IPS-NIHi7 (cell line): ENCODE results near the gene NHS.
"Not testable (repeated sequence)": the region's sequence is repeated elsewhere in the genome, so short reads cannot be mapped to it uniquely, and the experiment has no call there.

Experiments
- DNase-seq: peaks from one replicate; pipeline ENCODE4 v3.0.0; 2012; ENCODE audit warnings: mixed read lengths; ENCODE audit errors: extremely low spot score

Gene NHS

DNA sequence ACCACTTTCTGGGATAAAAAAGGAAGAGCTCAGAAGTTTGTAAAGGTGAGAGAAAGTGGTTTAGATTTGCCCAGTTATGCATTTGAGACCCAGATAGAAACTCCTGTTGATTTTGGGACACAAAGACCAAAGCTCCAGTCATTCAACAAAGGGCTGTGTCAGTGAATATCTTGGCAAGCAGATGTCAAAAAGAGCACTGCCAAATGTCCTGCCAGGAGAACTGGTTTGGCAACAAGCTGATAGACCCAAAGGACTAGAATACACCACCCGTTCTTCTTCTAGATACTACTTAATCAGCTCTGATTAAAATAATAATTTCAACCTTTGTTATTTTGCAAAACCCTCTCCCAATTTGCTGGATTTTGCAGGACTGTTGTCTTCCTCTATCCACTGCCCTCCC is 121.4 kb downstream of the NHS start:
- no peak for DNase-seq

DNA sequence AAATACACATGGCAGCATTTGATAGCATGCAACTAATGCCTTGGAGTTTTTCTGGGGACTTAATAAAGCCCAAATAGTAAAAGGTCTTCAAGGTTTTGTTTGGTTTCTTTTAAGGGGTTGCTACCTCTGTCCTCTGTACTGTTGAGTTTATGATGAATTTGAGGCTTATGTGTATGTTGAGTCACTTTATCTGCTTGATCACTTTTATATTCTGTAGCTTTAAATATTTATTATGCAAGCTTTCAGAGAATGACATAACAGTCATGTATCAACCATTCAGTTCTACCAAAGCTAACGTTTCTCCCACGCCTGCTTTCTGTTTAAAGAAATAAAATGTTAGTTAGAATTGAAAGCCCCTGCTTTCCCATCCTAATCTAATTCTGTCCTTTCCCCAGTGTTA is 122.2 kb downstream of the NHS start:
- no peak for DNase-seq

DNA sequence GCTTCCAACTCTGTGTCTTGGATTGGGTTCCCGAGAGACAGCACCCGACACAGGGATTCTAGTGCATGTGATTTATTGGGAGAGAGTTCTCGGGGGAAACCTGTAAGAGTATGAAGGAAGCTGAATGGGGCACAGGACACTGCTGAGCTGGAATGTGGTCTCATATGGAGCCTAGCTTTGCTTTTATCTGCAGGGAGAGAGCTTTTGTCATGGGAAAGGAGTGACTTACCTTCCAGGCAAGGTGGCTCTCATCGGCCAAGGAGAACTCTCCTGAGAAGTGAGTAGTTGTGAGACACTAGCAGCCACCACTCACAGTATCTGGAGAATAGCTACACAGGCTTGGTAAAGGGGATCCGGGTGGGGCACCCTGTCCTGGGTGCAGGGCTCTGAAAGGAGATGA is 124.5 kb downstream of the NHS start:
- DNase-seq: peak; percentile 38

GRCh38 chrX:17500145-17500579 is 125.2 kb downstream of the NHS start:
- DNase-seq: no peak

GRCh38 chrX:17501746-17502145 is 126.7 kb downstream of the NHS start:
- no peak for DNase-seq

GRCh38 chrX:17506352-17506751 is 131.4 kb downstream of the NHS start:
- not testable (repeated sequence) for DNase-seq

GRCh38 chrX:17511556-17511955 is 136.6 kb downstream of the NHS start:
- no peak for DNase-seq

DNA sequence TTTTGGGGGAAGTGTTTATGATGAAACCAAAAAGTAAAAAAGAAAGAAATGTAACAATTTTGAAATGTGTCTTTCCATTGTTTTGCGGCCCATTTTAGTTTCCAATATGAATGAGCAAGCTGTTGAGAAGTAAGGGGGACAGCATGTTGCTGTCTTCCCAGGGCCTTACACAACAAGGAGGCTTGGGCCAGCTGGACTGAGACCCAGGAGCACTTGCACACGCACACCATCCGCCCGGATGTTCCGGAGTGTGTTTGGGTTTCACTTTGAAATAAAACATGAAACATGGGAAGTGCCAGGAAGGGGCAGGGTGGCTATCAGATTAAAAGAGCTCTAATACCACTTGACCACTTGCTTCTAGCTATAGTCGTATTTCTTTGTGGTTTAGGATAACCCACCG is 144.4 kb downstream of the NHS start:
- DNase-seq: no peak

DNA sequence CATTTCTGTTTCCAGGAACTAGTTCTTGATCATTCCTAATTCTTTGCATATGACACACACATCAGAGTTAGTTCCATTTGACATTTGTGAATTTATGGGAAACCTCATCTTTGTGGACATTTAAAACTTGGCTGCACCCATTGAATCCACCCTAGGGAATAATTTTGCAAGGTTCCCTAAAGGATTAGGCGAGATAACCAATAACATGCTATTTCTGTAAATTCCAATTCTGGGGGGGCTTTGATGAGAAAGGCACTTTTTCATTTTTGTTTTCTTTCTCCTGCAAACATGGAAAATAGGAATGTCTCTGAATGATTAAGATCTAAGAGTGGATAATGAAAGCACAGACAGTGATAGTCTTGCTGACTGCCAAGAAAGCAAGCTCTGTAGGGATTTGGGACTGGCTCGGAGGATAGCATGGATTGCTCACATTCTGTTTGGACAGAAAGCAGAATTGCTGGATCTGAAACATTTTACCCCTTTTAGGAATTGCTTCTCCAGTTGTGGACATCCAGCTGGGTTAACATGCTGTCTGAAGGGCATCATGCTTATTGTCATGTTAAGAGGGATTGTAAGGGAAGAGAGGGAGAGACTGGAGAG is 145.1 kb downstream of the NHS start:
- DNase-seq: no peak

GRCh38 chrX:17521871-17522693 is 147.1 kb downstream of the NHS start:
- peak; percentile 85 for DNase-seq

DNA sequence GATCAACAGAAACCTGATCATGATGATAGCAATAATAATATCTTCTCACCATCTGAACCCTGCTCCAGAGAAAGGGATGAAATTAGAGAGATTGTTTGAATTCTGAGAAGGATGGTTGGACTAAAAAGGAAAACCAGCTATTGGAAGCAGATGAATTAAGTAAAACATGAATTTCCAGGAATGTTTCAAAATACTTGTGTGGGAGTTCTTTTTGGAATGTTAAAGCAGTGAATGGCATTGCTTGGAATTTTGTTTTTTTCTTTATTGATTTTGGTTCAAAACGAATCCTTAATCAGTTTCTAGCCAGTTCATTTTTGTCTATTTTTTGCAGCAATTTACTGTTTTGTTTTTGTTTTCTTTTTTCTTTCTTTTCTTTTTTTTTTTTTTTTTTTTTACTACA is 150.3 kb downstream of the NHS start:
- no peak for DNase-seq

DNA sequence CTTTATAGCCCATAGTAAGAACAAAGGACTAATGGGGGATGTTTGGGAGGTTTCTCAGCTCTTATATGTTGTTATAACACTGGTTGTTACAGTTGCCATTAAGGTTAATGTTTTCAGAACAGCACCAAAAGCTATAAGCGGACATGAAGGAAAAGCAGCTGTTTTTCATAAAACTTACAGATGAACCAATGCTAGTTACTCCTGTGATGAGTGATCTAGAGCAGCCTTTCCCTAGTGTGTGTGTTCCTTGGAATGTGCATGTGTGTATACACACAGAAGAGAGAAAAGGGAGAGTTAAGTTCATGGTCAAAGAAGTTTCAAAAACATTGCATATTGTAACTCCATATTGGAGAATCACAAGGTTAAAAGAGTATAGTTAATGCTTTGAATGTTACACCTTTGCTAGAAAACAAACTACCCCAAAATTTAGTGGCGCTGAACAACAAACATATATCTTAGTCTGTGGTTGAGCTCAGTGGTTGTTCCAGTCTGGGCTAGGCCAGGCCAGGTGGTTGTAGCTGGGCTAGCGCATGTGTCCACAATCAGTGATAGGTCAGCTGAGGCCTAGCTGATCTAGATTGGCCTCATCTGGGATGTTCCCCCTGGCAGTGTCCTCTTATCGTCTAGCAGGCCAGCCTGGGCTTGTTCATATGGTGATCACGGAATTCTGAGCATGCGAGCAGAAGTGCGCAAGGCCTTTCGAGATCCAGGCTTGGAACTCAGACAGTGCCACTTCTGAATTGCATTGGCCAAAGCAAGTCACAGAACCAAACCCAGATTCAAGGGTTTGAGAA is 151.0 kb downstream of the NHS start:
- no peak for DNase-seq

GRCh38 chrX:17527135-17527701 is 152.2 kb downstream of the NHS start:
- DNase-seq: no peak

- DNase-seq: no peak
These were observed 152.9 kb downstream of the NHS start for GRCh38 chrX:17527922-17528321.

GRCh38 chrX:17529151-17529745 is 154.2 kb downstream of the NHS start:
- no peak for DNase-seq

DNA sequence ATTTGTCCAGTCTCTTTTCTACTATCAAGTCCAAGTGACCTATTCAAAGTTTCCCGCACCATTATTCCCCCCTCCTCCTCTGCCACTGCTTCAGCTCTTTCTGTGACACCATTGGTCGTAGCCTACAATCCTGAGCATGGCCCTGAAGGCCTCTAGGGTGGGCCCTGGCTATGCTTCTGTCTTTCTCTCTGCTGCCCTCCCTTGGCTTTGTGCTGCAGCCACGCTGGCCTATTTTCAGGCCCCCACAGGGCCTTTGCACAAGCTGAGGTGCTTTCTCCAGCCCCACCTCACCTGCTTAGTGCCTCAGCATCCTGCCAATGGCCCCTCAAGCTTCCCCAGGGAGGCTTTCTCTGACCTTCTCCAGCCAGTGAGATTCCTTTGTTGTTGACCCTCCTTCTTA is 156.5 kb downstream of the NHS start:
- DNase-seq: peak; percentile 31

DNA sequence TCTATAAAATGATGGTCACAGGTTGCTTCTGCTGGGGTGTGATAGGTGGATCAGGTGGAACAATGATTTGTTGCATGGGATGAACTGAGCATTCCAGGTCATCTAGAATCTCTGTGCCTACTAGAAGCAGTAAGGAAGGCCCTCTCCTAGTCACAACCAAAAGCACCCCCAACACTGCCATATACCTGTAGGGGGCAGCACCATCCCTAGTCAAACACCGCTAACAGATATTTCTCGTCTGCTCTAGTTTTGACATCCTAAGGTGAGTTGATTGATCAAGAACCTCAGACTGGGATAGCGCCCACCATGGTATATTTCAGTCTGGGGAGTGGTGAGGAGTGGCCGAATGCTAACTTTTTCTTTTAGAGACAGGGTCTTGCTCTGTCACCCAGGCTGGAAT is 160.2 kb downstream of the NHS start:
- DNase-seq: peak; percentile 78

GRCh38 chrX:17537723-17538243 is 162.8 kb downstream of the NHS start:
- no peak for DNase-seq

DNA sequence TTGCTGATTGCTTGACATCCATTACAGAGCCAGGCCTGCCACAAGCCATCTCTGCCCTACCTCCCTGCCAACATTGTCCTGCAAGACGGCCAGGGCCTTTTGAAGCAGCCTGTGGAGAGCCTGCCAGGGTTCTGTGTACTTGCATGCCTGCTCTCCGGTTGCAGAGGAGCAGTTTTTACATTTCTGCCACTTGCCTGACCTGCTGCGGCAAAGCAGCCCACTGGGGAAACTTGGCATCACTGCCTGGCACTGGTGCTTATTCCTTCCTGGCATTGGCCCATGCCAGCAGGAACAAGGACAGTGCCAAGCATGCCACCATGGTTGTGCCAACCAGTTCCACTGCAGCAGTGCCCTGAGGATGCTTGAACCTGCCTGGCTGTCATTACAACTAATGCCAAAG is 167.1 kb downstream of the NHS start:
- DNase-seq: no peak

DNA sequence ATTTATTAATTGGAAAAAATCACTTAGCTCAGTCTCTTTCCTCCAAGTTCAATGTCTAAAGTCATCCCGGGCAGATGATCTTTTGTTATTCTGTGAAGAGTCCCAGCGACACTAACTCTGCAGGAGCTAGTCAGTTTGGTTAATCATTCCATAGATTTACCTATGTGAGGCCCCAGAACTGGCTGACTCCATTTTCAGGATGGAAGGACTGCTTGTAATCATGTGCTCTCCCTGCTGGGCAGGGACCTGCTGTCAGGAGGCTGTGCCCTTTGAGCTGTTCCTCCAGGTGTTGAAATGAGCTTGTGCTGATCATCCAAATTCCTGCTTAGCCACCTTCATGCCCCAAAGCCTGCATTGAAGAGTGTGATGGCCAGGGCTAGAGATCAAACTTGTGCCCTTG is 169.8 kb downstream of the NHS start:
- DNase-seq: no peak

DNA sequence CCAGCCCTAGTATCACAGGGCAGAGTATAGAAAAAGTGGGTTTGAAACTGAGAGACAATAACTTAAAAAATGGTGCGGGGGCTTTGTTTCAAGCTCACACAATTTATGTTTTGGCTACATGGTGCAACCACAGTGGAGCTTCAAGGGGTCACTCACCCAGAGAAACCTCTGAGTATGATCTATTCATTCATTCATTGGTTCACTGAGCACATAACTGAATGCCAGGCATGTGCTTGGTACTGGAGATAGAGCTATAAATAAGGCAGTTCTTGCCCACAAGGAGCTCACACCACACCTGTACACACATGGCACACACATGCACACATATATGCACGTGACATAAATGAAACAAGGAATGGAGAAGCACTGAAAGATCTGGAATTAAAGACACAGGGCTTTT is 171.4 kb downstream of the NHS start:
- no peak for DNase-seq

GRCh38 chrX:17547658-17548057 is 172.7 kb downstream of the NHS start:
- DNase-seq: no peak
